ENCODE data around the gene CFP. TPM values are rescaled to one million over a fixed set of nuclear protein-coding genes. Genes with fewer than 3 reads are reported as not detected.

Gene CFP
- total RNA-seq, 4 donors from 2014 or later: 0.60 to 10.0 (median 3.0) TPM

- DNase-seq: no peak
- H3K4me3 ChIP-seq: peak overlapping the region in 3 of 4 donors; percentile 10 to 40 (median 30)
- WGBS, 2 donors (ENCODE audit: low coverage in 1 of 2): 65% methylated on average over 25 of the region's 27 CpGs; no CpG with 5 or more reads in 1 of the 2 donors
- H3K27ac ChIP-seq: peak overlapping the region; percentile 67 to 77 (median 70)
- no peaks in the 10 kb centered on the region for H3K27me3 ChIP-seq
- H3K9me3 ChIP-seq: no peaks in the 10 kb centered on the region
- TF ChIP-seq EP300 (IDR thresholded peaks at IDR 0.05; ENCODE audit: low read depth): no peak
- no peak for TF ChIP-seq CTCF (IDR thresholded peaks at IDR 0.05)
- no peak for TF ChIP-seq POLR2AphosphoS5 (IDR thresholded peaks at IDR 0.05)
- no peak for TF ChIP-seq POLR2A (IDR thresholded peaks at IDR 0.05)
- no peaks in the 10 kb centered on the region for H3K36me3 ChIP-seq
- intact Hi-C loops (cut with DNase I; ENCODE audit: low total_unique reads) (loop anchor here (10.0 kb wide), 1 partner anchor 60 kb away; no protein-coding TSS in a partner anchor), in situ Hi-C loops (cut with MboI; ENCODE audit: low pct_ligation_motif_present in 1 of 4, low pct_unique_long_range_greater_than_20kb in 1 of 4, low sequenced_read_pairs in 3 of 4) (no loop called here)
- peaks cover 0 to 14% (median 8%) of the 10 kb centered on the region in 4 donors for H3K4me1 ChIP-seq
These were observed 55.0 kb downstream of the CFP start for GRCh38 chrX:47574547-47575301.

GRCh38 chrX:47574076-47574546 lies 55.6 kb downstream of the CFP start:
- Histone ChIP-seq H3K36me3 (no peaks in the 10 kb centered on the region), H3K4me1 (peaks cover 0 to 14% (median 8%) of the 10 kb centered on the region in 4 donors), H3K27ac (peak overlapping the region; percentile 67 to 77 (median 70)), H3K9me3 (no peaks in the 10 kb centered on the region), H3K4me3 (peak overlapping the region in 3 of 4 donors; percentile 10 to 40 (median 30)), H3K27me3 (no peaks in the 10 kb centered on the region)
- DNase-seq: no peak
- intact Hi-C loops (cut with DNase I; ENCODE audit: low total_unique reads): loop anchor here (10.0 kb wide), 1 partner anchor 61 kb away; no protein-coding TSS in a partner anchor
- TF ChIP-seq POLR2A (IDR thresholded peaks at IDR 0.05) (no peak), POLR2AphosphoS5 (IDR thresholded peaks at IDR 0.05) (no peak), CTCF (IDR thresholded peaks at IDR 0.05) (no peak), EP300 (IDR thresholded peaks at IDR 0.05; ENCODE audit: low read depth) (no peak)
- in situ Hi-C loops (cut with MboI; ENCODE audit: low pct_ligation_motif_present in 1 of 4, low pct_unique_long_range_greater_than_20kb in 1 of 4, low sequenced_read_pairs in 3 of 4): no loop called here
- 62% methylated on average over 31 of the region's 41 CpGs; no CpG with 5 or more reads in 1 of the 2 donors for WGBS, 2 donors (ENCODE audit: low coverage in 1 of 2)

GRCh38 chrX:47573341-47574075 lies 56.2 kb downstream of the CFP start:
- Histone ChIP-seq H3K27ac (peak overlapping the region; percentile 67 to 77 (median 70)), H3K9me3 (no peaks in the 10 kb centered on the region), H3K4me3 (peak overlapping the region in 3 of 4 donors; percentile 10 to 40 (median 30)), H3K27me3 (no peaks in the 10 kb centered on the region), H3K36me3 (no peaks in the 10 kb centered on the region), H3K4me1 (peaks cover 0 to 14% (median 8%) of the 10 kb centered on the region in 4 donors)
- DNase-seq: peak; percentile 47
- 0 to 52% methylated on average over 3 to 20 of the region's 20 CpGs for WGBS, 2 donors (ENCODE audit: low coverage in 1 of 2)
- intact Hi-C loops (cut with DNase I; ENCODE audit: low total_unique reads): loop anchor here (10.0 kb wide), 1 partner anchor 61 kb away; no protein-coding TSS in a partner anchor
- TF ChIP-seq EP300 (IDR thresholded peaks at IDR 0.05; ENCODE audit: low read depth): no peak
- no peak for TF ChIP-seq POLR2AphosphoS5 (IDR thresholded peaks at IDR 0.05)
- TF ChIP-seq POLR2A (IDR thresholded peaks at IDR 0.05): no peak
- TF ChIP-seq CTCF (IDR thresholded peaks at IDR 0.05): no peak
- in situ Hi-C loops (cut with MboI; ENCODE audit: low pct_ligation_motif_present in 1 of 4, low pct_unique_long_range_greater_than_20kb in 1 of 4, low sequenced_read_pairs in 3 of 4): no loop called here

Small RNA genes within 50 kb of the gene (small RNA-seq; reads per million reads assigned to genes)
- 0 reads per million in 4 donors for gene MIR4769

Other genes with a start within 250 kb of the CFP start
- gene ZNF41, start 146.7 kb downstream of the CFP start, total RNA-seq: 10 to 100 TPM in 2 of 4 donors, 1 to 10 TPM in 2; 2.6 to 14.1 (median 9.2) TPM
- gene ARAF, start 68.7 kb downstream of the CFP start, total RNA-seq: 100 to 1,000 TPM in 2 of 4 donors, 10 to 100 TPM in 2; 58.4 to 247 (median 88.3) TPM
- gene TIMP1, start 47.5 kb downstream of the CFP start, total RNA-seq: 10 to 100 TPM; 14.2 to 83.0 (median 43.6) TPM
- under 1 TPM; 0.16 to 0.41 (median 0.39) TPM for gene SYN1, start 10.1 kb downstream of the CFP start, total RNA-seq
- 10 to 100 TPM; 11.6 to 27.5 (median 18.6) TPM for gene ELK1, start 20.6 kb upstream of the CFP start, total RNA-seq
- 100 to 1,000 TPM in 2 of 4 donors, 10 to 100 TPM in 2; 21.3 to 122 (median 91.9) TPM for gene UXT, start 29.2 kb upstream of the CFP start, total RNA-seq
- 10 to 100 TPM in 1 of 4 donors, 1 to 10 TPM in 3; 7.8 to 11.6 (median 8.7) TPM for gene ZNF81, start 207.0 kb upstream of the CFP start, total RNA-seq